Measurements from ENCODE around the gene AQP12B.

The AQP12B gene

DNA sequence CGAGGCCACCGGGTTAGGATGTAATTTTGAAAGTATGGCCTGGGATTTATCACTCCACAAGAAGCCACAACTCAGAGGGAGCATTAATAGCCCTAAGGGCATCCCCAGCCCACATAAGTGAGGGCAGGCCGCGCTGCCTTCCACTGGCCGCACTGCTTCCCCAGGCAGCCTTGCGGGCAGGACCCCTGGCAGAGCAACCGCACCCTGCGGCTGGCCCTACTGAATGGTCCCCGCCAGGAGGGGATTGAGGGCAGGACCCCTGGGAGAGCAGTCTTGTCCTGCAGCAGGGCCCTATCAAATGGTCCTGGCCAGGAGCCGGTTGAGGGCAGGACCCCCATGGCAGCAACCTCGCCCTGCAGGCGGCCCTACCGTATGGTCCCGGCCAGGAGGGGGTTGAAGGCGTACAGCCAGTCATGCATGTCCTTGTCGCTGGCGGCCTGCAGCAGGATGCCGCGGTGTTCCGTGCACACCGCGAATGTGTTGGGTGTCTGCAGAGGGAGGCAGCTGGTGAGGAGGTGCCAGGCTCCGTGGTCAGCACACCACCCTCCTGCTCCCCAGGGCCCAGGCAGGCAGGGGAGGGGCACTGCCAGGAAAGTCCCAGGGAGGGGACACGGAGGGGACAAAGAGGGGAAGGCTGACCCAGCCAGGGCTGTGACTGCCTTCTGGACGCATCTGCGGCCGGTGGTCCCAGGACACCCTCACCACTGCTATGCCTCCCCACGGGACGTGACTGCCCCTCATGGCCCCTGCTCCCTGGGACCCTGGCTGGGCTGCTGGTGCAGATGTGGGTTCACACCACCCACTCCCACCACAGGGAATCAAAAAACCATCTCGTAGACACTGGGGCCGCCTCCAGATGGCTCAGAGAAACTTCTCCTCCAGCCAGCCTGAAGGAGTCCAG, 35.2 kb upstream of the AQP12B start:
- no peak for DNase-seq (ENCODE audit: low read depth)

DNA sequence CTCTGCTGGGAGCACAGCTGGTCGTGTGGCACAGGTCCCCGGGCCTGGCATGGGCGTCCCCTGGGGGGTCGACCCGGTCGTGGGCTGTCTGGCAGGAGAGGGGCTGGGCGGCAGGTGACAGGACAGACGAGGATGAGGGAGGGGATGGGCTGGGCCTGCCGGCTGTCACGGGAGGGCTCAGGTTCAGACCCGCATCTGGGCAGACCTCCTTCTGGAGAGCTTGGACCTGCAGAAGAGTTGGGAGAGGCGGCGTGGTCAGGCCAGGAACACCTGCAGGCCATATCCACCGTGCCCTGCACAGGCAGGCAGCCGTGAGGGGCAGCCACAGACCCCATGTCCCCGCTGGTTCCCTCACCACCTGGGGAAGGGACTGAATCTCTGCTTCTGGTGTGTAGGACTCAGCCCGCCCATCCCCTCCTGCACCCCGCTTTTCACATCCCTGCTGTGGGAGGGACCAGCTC, 34.5 kb upstream of the AQP12B start:
- DNase-seq (ENCODE audit: low read depth) = no peak

DNA sequence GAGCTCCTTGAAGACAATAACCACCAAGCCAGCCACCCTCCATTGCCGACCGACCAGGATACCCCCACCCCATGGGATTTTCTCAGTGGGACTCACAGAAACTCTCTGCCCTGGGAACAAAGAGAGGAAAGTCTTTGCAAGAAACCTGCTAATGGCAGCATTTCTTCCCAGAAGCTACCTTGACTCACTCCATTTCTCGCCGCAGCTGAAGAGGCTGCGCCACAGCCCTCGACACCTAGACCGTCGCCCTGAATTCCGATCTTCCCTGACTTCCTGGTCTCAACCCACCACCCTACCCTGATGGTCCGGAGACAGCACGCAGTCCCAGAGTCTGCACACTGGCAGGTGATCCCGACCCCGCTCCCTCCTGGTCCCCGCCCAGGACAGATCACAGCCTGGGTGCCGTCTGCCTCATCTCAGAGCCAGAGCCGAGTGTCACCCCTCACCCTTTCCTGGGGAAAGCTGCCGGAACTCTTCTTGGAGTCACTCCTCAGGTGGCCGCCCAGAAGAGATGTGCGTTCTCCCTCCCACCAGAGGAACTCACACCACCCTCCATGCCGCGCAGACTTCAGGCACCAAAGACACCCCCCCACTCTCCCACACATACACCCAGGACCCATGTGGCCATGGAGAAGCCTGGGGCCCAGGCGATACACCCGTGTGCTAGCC, 33.6 kb upstream of the AQP12B start:
- DNase-seq (ENCODE audit: low read depth) = no peak

DNA sequence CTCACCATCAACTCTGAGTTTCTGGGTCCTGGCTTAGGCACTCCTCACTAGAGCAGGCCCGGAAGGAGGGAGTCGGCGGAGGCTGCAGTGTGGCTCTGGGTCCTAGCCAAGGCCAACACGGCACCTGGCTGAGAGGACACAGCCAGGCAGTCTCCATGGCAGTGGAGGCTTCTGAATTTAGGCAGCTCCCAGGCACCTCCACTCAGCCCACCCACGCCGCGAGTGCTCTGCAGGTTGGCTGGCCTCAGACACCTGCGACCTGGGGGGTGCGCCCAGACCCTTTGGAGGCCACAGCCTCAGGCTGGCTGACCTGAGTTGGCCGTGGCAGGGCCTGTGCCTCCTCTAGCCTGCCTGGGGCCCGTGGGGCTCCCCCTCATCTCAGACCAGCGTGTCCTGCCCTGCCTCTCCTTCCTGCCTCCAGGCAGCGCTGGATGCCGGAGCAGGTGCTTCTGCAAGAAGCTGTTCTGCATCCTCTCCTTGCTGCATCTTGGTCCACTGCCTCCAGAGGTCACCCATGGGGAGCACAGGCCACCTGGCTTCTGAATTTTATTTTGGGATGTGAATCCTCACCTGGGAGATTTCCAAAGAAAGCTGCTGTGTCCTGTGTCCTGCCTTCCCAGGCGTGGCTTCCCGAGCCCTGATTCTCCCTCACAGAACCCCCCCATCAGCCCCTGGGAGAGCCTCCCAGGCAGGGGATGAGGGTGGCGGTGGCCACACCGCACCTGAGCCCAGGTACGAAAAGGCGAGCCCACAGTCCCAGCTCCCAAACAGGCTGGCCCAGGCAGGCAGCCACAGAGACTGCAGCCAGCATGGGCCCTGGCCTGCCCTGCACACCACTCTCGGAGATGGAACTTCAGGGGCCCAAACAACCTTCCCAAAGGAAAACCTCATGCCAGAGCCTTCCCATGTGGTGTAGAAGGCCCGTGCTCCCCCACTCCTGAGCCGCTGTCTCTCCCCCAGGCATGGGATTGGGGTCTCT, 32.4 kb upstream of the AQP12B start:
- DNase-seq (ENCODE audit: low read depth) = no peak

DNA sequence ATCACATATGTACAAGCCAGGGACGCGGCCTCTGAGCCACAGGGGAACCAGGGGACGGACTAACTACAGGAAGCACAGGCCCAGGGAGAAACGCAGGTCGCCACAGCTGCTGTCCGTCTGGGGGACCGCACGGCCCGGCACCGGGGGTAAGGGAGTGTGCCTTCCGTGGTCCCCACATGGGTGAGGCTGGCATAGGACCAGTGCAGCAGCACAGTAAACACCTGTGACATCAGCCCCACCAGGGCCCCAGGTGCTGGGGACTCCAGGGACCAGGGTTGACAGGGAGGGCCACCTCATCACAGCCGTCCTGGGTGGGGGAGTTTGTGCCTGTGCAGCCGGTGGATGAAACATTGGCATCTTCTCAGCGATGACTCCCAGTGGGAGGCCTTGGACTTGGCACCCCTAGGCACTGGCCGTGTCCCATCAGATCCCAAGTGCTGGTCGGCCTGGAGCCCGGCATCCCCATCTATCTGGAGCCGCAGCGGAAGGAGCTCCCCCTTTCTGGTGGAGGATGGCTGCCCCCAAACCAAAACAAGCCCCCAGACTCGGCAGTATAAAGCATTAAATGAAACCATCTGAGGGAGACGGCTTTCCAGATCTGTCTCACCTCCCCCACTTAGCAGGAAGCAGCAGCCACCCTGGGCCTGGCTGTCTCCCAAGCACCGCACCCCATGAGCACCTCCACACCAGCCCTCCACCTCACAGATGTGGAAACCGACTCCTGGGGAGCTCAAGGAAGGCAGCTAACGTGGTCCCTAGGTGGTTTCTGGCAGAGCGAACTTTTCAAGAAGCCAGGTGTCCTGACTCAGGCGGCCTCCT, 31.5 kb upstream of the AQP12B start:
- DNase-seq (ENCODE audit: low read depth) = no peak

DNA sequence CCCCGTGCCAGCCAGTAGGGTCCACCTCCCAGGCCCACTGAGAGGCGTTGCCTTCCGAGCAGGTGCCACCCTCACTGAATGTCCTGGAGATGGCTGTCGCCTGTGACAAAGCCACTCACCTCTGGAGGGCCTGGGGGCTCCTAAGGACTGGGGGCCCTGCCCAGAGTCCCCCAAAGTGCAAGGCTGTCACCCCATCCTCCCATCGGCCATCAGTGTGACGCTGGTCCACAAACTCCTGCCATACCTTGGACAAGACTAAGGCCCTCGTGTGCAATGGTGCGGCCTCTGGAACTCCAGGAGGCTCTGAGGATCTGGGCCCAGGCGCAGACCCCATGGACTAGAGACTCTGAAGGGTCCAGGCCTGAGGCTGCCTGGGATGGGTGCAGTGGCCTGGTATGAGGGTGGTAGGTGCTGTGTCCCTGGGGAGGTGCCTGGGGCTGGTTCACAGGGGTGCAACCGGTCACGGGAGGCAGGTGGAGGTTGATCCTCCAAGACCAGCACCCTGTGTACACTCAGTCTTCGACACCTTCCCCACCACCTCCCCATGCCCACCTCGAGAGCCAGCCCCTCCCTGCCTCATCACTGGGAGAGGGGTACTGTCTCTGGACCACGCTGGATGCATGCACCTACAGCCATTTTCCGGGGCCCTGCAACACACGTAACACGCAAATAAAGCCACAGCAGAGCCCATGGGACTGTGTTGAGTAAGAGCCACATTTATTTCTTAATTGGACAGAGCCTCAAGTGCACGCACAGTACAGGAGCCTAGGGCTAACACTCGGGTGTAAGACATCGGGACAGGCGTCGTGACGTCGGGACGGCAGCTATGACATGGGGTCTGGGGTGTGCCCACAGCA, 30.6 kb upstream of the AQP12B start:
- no peak for DNase-seq (ENCODE audit: low read depth)

DNA sequence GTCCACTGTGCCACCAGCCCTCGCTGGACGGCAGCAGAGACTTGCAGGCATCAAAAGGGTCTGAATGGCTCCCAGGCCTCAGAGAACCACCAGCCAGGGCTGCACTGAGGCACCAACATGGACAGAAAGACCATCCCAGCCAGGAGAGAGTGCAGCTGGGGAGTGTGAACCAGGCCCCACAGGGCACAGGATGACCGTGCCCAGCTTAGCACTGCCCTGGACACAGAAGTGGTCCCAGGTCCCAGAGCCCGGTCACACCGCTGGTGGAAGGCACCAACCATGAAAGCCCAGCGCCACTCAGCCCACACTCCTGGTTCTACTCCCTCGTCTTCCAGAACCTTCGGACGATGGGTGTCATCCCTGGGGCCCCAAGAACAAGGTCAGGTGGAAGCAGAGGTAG, 29.4 kb upstream of the AQP12B start:
- DNase-seq (ENCODE audit: low read depth) = no peak

DNA sequence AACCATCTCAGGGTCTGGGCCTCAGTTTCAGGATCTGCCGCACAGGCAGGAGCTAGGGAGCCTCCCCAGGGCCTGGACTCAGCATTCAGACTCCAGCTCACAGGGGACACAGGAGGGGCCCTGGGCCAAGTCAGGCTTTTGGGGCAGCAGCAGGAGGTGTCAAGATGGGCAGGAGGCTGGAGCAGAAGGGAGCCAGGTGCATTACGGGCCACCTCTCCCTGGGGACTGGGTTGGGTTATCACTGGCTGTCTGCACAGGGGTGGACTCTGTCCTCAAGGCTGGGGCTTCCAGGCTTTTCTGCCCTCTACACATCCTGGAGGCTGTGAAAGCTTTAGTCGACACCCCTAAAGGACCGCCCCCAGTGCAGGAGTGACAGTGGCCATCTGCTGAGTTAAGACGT, 29.0 kb upstream of the AQP12B start:
- DNase-seq (ENCODE audit: low read depth) = no peak

DNA sequence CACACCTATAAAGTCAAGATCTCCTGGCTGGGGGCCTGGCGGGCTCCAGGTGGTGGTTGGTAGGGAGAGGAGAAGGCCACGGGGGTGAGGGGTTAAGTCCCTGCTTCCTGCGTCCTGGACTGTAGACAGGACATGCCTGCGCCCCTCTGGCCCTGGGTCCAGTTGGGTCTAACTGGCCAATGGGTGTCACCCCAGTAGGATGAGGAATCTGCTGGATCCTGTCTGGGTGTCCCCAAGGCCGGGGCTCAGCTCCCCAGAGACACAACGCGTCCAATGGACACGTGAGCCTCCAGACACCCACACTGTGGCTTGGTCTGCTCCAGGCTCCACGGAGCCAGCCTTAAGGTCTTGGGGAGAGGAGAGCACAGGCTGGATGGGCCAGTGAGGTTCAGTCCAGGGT, 28.6 kb upstream of the AQP12B start:
- DNase-seq (ENCODE audit: low read depth) = no peak

DNA sequence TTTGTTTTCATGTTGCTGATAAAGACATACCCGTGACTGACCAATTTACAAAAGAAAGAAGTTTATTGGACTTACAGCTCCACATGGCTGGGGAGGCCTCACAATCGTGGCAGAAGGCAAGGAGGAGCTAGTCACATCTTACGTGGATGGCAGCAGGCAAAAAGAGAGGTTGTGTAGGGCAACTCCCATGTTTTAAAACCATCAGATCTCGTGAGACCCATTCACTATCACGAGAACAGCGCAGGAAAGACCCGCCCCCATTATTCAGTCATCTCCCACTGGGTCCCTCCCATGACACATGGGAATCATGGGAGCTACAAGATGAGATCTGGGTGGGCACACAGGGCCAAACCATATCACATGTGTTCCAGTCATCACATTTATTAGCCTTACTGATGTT, 25.8 kb upstream of the AQP12B start:
- DNase-seq (ENCODE audit: low read depth) = no peak

DNA sequence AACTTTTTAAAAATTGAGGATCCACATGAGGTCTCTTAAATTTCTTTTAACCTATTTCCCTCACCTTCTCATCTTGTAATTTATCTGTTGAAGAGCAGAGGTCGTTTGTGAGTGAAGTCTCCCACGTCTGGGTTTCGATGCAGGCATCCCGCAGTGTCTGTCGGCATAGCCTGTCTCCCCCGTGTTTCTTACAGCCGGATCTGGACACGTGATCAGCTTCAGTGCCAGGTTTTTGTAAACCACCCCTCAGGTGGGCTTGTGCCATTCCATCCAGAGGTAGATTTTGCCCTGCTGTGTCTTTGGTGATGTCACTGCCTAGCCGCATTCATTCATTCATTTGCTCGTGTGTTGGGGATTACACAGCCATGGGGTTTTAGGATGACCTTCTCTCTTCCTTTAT, 25.1 kb upstream of the AQP12B start:
- no peak for DNase-seq (ENCODE audit: low read depth)

DNA sequence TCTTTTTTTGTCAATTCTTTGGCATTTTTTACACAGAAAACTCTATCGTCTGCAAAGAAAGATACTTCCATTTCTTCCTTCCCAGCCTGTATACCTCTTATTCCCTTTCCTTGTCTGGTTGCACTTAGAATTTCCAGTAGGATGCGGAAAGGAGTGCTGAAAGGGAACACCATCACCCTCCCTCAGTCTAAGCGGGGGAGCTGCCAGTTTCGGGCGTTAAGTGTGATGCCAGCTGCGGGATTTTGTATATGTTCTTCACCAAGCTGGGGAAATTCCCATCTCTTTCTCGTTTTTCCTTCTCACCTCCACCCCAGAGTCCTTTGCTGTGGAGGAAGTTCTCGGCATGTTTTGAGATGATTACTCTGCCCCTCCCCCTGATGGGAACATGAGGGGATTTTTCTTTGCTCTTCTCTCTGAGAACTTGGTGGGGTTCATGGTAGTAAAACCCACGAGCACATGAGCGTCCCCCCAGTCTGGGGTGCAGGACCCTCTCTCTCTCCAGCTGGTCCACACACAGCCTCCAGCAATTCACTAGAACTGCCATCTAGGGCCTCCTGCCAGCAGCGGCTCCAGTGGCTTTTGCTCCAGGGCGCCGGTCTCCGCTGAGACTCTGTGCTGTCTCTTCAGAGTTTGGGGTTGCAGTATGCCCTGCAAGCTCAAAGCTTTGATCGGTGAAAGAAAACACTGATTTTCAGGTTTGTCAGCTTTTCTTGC, 24.5 kb upstream of the AQP12B start:
- no peak for DNase-seq (ENCODE audit: low read depth)

DNA sequence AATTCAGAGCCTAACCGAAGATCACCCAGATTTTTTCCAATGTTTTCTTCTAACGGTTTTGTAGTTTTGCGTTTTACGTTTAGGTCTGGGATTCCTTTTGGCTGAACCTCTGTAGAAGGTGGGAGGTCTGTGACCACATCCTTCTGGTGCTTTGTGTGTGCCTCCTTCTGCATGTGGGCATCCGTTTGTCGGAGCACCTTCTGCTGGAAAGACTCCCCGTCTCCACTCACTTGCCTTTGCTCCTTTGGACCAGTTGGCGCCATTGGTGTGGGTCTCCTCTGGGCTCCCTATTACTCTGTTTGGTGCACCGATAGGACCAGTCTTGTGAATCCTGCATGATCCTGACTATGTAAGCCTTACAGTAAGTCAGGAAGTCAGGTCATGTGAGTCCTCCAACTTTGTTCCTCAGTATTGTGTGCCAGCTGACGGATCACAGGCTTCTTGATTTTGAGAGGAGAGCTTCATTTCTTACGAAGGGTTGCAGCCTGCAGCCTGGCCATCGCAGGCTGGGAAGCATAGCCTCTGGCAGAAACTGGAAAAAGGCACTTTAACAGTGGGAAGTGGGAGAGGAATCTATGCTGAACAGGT, 22.6 kb upstream of the AQP12B start:
- no peak for DNase-seq (ENCODE audit: low read depth)

DNA sequence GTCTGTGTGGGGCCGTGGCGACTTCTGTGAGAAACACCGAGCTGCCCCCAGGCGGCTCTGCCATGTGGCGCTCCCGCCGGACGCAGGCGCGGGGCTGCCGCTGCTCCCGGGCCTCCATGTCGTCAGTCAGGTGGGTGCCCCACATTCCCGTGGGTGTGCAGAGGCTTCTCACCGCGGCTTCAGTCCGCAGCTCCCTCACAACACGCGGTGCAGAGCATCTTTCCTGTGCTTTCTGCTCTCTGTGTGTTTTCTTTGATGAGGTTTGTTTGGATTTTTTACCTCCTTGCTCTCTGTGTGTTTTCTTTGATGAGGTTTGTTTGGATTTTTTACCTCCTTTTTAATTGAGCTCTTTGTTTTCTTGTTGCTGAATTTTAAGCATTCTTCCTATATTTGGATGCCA, 22.0 kb upstream of the AQP12B start:
- DNase-seq (ENCODE audit: low read depth) = no peak

DNA sequence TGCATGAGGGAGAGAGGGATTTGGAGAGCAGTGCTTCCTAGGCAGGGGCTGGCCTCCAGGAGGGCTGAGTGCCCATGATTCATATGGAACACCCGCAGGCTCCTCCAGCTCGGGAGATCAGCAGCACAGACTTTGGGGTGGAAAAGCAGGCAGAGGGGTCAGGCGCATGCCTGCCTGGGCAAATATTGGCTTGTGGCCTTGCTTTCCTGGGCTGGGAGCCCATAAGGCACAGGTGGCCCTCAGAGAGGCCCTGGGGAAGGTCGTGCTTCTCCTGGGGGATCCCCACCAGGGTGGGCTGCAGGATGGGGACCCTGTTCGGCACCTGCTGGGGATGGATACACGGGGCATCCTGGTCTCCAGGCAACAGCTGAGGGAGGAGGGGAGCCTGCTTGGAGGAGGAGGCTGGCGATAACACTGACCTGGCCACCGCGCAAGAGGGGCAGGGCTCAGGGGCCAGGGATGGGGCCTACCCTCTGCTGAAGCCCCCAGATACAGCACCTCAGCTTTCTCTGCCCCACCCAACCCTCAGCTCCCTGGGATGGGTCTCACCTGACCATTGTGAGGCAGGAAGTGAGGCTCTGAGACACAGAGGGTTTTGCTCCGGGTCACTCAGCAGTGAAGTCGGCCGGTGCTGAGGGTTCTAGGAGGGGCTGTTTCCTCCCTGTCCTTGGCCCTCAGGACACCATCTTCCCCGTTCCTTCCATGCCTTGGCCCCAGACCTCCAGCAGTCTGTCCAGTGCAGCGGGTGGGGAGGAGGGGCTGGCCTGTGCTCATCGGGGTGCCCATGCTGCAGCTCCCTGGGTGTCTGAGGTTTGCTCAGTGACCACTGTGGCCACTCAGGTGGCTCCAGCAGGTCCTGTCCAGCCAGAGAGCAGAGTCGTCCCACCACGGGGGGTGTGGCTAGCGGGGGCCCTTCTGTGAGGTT, 21.0 kb upstream of the AQP12B start:
- no peak for DNase-seq (ENCODE audit: low read depth)

DNA sequence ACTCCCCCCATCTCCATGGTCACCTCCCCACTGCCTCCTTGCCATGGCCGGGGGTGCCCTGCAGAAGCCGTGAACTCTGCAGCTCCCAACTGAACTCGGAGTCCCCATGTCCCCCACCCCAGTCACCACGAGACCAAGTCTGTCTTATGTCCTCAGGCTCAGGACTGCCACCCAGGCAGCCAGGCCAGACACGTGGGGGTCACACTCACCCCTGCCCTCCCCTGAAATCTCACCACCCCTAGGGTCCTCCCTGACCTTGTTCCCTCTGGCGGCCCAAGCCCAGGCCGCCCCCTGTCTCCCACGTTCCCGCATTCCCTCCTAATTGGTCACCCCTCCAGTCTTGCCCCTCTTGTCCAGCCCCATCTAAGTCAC, 19.9 kb upstream of the AQP12B start:
- DNase-seq (ENCODE audit: low read depth) = no peak

DNA sequence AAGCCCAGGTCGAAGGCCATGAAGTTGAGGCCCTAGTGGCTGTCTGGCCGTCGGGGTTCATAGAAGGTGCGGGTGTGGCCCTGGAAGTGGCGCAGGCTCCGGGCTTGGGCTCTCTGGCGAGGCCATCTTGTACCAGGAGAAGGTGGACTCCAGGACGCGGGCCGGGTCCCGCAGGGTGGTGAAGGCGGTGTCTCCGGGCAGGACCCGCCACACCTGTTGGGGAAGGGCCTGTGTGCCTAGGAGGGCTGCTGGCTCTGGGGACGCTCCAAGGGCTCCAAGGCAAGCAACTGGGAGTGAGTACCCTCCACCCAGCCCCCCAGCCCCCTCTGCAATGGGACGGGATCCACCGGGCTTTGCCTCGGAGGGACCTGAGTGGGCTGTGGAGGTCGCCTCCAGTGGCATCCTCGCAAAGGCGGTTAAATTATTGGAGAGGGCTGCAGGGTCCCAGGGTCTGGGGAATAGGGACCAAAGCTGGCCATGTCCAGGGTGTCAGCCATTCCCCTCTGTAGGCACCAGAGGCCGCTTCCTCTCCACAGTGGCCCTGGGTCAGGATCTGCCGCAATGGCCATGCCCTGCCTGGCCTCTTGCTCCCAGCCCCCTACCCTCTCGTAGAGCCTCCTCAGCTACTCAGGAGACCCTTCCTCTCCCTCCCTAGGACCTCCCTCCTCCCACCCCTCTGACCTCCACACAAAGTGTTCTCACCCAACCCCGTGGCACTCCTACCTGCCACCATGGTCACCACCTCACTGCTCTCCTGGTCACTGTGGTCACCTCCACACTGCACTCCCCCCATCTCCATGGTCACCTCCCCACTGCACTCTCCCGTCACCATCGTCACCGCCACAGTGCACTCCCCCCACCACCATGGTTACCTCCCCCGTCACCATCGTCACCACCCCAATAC, 19.3 kb upstream of the AQP12B start:
- no peak for DNase-seq (ENCODE audit: low read depth)
